Right renal pelvis (tissue), 4 donors: Measurements from ENCODE around the gene NBPF8. TPM values are rescaled to one million over a fixed set of nuclear protein-coding genes. Genes with fewer than 3 reads are reported as not detected.
"Not testable (repeated sequence)": the region's sequence is repeated elsewhere in the genome, so short reads cannot be mapped to it uniquely, and the experiment has no call there.

Experiments used
- DNase-seq, 4 donors: peaks; one replicate each; pipeline ENCODE4 v3.0.0-alpha.2; 2013; ENCODE audit warnings: low read depth in 4 of 4, low spot score in 3 of 4, missing footprints in 1 of 4
- polyA plus RNA-seq, 4 donors: library from polyadenylated mRNA; unstranded; fragments of 120-200 nt; gene quantifications; one replicate each; pipeline ENCODE4 v1.2.1, GENCODE V29; 2013; ENCODE audit not compliant: insufficient read length in 4 of 4

The NBPF8 gene, protein sequence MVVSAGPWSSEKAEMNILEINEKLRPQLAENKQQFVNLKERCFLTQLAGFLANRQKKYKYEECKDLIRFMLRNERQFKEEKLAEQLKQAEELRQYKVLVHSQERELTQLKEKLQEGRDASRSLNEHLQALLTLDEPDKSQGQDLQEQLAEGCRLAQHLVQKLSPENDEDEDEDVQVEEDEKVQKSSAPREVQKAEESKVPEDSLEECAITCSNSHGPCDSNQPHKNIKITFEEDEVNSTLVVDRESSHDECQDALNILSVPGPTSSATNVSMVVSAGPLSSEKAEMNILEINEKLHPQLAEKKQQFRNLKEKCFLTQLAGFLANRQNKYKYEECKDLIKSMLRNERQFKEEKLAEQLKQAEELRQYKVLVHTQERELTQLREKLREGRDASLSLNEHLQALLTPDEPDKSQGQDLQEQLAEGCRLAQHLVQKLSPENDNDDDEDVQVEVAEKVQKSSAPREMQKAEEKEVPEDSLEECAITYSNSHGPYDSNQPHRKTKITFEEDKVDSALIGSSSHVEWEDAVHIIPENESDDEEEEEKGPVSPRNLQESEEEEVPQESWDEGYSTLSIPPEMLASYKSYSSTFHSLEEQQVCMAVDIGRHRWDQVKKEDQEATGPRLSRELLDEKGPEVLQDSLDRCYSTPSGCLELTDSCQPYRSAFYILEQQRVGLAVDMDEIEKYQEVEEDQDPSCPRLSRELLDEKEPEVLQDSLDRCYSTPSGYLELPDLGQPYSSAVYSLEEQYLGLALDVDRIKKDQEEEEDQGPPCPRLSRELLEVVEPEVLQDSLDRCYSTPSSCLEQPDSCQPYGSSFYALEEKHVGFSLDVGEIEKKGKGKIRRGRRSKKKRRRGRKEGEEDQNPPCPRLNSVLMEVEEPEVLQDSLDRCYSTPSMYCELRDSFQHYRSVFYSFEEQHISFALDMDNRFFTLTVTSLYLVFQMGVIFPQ
- 10 to 100 TPM in 3 of 4 donors, 1 to 10 TPM in 1; 7.4 to 13.6 (median 12.6) TPM for polyA plus RNA-seq

DNA sequence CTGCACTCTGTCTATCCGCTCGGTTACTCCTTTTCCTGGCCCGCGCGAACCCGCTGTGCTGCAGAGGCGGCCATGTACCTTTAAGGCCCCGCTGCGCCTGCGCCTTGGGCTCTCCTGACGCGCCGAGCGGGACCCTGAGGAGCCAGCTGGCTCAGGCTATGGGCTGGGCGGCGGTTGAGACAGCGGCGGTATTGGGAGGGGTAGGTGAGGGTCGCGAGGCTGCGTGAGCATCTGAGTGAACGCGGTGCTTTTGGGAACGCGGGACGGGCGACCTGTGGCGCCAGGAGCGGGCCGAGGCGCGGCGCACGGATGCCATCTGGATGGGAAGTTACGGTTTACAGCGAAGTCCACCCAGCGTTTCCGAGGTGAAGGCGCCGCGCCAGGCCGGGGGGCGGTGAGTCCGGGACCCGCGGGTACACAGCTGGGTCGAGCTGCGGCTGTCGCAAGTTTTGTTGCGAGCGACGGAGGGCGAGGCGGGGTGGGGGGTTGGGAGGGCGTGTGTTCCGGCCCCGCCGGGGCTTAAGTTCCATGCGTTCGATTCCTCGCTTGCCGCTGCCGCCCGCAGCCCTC is at the start of gene NBPF8:
TSS of gene NBPF8 (plus strand) at position 125 of the 570 bp plus-strand sequence. CDS start 21,488 bp downstream, outside the sequence.
- DNase-seq, result peak in 3 of 4 donors; percentile 8 to 31 (median 15)

DNA sequence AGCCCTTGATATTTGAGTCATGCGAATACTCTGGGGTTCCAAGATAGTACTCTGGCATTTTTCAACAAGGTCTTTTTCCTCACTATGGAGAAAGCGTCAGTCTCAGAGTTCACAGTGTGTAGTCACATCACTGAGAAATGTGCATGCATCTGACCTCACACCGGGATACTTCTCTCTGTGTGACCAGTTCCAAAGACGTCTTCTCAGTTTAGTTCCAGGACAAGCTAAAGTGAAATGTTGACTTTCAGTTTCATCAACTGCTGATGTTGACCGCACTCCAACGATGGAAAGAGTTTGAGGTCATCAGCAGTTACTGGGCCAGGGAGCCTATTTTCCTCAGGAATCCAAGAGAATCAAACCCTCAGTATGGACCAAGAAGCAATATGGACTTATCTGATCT is 47.1 kb upstream of the NBPF8 start:
- not testable (repeated sequence) for DNase-seq

DNA sequence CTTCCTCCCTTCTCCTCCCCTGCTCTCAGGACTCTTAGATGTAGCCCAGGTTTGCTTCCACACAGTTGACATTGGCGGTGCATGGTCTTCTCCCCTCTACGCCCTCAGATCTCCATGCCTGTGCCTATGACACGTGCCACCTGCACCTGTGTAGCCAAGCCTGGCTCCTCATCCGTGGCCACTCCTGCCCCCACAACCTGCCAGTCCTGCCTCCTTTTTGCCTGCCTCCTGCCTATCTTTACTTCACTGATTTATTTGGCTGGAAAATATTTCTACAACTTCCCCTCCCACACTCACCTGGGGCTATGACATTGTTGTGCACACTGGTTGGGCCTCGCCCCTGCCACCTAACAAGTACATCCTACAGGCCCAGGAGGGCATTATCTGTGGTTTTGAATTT is 28.2 kb upstream of the NBPF8 start:
- not testable (repeated sequence) for DNase-seq

DNA sequence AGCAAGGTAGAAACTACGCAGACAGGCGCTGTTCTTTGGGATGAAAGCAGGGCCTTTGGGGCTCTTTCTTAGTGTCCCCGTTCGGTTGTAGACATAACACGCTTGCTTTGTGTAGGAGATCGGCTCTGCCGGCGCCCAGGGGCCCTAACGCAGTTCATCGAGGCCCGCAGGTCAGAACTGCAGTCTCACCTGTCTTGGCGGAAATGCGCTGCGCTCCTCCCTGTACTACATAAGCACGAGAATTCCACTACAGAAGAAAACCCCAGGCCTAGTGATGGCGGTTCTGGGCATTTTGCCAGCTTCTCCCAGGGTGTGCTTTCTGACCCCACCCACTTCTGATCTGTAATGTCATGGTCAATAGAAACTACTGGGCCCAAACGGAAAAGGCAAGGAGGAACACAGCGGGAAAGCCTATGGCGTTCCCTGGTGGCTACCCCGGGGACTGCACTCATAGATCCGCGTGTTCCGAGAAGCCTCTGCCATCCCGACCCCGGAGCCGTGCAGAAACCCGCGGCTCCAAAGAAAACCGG is 26.2 kb upstream of the NBPF8 start:
- peak in 2 of 4 donors; percentile 6 to 10 for DNase-seq

DNA sequence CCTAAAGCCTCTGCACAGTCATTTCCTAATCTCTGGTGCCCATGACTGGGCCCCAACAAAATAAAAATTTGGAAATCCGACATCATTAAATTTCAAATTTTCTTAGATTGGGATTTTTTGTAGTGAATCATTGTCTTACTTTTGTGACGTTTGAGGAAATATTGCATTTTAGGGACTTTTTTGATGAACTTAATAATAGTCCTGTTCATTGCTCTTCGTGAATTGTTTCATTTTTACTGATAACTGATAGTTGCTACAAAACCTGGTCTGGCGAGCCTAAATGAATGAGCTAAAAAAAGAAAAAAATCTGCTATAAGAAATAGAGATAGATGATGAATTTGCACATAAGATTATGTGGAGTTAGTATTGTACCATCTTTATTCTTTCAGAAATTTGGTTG is 23.5 kb upstream of the NBPF8 start:
- DNase-seq, result not testable (repeated sequence)

DNA sequence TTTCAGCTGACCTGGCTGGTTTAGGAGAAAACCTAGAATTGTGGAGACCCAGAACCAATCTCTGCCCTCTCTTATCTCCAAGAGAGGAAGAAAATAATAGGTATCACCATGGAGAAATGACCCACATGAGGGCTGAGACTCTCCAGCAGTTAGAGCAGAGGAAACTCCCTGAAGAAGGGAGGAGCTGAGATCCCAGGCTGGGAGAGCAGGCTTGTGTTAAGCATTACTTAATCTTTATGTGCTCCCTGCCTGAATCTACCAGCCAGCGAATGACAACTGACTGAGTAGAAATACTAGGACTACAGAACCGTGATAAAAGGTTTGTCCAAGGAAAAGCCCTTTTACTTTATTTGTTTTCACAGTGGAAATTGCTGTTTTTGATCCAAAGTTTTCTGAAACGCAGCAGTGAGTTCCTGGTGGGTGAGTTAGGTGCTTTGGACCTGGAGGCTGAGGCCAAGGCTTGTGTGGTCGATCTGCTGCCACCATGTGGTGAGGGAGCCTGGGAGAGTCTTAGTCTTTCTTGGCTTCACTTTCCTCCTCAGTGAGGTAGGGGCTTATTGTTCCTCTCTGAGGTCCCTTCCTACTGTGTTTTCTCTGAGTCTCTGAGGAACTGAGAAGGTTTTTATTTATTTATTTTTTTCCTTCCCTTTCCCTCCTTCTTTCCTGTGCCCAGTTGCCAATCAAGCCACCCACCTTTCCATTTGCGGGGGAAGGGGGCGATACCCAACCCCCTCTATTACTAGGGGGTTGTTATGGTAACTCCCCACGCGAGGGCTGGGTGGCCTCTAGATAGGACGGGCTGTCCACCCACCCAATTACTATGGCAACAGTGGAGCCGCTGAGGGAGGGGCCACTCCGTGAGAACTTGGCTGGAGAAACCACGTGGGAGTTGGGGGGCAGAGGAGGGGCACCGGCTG is 21.3 kb upstream of the NBPF8 start:
- DNase-seq, result not testable (repeated sequence)

DNA sequence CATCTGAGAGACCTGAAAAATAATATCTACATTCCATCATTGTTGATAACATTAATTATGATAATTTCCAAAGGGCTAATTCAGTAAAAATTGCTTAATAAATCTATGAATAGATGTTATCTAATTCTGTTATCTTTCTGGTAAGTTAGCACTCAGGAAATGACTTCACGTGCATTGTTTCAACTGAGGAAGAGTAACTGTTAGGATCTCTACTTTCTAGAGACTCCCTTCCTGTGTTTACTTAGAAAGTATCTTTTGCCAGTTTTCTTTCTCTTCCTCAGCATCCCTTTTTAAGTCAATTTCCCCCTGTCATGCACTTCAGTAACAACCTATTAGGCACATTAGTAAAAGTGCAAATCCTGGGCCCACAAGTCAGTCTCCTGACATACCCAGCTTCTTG is 9.5 kb upstream of the NBPF8 start:
- not testable (repeated sequence) for DNase-seq

DNA sequence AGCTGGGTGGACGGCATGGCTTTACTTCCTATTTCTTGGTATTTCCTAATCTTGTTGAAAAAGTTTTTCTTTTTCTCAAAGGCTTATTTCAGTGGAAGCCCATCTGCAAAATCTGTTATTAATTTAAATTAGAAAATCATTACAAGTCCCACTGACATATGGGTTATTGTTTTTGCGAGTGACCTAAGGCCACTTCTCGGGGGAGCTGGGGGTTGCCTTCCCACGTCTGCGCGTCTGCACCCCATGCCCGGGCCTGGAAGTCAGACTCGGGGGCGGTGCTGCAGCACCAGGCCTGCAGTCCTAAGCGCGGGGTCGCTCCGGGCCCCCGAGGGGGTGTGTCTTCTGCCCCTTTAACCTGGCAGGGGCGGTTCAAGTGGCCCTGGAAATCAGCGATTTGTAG is 384 bp upstream of the NBPF8 start:
- DNase-seq, result not testable (repeated sequence)

DNA sequence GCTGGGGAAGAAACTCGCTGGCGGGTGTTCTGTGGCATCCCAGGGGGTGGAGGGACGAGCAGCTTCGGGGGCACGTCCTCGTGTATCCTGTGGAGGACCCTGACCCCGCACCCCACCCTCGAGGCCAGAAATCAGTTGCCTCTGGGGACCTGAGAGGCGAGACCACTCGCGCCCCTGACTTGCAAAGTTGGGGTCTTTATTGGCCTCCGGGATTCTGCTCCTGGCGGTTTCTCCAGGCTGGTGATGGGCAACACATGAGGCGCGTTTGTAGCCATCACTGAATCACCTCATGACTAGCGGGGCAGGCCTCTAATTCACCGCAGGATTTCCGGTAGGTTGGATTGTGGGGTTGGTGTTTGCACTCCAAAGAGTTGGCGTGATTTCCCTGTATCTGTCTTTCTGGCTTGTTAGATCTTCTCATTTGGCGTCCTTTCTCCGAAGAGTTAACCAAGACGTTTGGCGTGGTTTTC is 692 bp downstream of the NBPF8 start:
- DNase-seq, result peak in 2 of 4 donors; percentile 0 to 5

DNA sequence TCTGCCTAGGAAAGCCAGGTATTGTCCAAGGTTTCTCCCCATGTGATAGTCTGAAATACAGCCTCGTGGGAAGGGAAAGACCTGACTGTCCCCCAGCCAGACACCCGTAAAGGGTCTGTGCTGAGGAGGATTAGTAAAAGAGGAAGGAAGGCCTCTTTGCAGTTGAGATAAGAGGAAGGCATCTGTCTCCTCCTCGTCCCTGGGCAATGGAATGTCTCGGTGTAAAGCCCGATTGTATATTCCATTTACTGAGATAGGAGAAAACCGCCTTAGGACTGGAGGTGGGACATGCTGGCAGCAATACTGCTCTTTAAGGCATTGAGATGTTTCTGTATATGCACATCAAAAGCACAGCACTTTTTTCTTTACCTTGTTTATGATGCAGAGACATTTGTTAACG is 10.2 kb downstream of the NBPF8 start:
- not testable (repeated sequence) for DNase-seq

DNA sequence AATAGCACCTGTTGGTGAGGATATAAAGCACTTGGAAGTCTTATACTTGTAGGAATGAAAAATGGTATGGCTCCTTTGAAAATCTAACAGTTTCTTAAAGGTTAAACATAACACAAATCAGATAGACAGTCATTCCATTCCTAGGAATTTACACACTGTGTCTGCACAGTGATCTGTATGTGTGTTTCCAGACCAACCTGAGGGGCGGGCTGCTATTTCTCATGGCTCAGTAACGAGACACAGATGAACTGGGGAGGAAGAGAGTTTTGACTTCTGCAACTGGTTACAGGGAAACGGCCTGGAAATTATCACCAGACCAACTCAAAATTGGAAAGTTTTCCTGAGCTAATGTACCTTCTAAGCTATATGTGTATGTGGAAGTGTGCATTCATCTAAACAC is 16.8 kb downstream of the NBPF8 start:
- DNase-seq, result not testable (repeated sequence)

DNA sequence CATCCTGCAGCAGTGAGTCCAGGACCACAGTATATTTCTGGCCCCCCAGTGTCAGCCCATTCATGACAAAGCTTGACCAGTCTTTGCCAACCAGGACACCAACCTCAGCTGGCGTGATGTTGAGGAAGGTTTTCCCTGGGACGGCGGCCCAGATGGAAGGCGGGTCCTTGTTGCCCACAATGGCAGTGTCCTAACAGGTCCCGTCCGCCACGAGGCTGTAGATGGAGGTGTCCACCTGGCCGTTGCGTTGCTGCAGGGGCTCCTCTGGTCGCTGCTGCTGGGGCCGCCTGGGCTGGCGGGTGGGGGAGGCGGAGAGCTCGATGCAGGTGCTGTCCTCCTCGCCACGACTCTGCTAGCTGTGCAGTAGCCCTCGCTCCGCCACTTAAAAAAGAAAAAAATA is 19.0 kb downstream of the NBPF8 start:
- DNase-seq, result not testable (repeated sequence)

DNA sequence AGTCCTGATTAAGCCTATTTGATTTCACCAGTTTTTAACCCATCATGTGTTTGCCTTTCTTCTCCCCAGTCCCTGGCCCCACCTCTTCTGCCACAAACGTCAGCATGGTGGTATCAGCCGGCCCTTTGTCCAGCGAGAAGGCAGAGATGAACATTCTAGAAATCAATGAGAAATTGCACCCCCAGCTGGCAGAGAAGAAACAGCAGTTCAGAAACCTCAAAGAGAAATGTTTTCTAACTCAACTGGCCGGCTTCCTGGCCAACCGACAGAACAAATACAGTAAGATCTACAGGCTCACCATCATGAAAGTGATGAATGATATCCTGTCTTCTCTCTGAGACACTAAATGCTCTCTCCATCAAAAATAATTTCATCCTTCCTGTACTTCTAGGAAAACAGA is 34.3 kb downstream of the NBPF8 start:
- DNase-seq, result not testable (repeated sequence)

Other genes starting within 250 kb of the NBPF8 start
- 10 to 100 TPM; 36.3 to 46.5 (median 43.8) TPM for gene SEC22B, start 238.5 kb upstream of the NBPF8 start, polyA plus RNA-seq